HepG2 (cell line): ENCODE data around the gene IRF3. TPM values are rescaled to one million over a fixed set of nuclear protein-coding genes. Genes with fewer than 3 reads are reported as not detected.

Source experiments
- ATF7 ChIP-seq, 2 experiments: fragments of 450-650 bp in 1 of 2; sonication (generic) in 1 of 2; formaldehyde crosslinking in 1 of 2; IDR thresholded peaks; 2 replicates each; pipeline versions ENCODE4 v1.4.0 to v1.6.1; 2016 to 2020; ENCODE audit warnings: antibody characterized with exemption in 1 of 2, mild to moderate bottlenecking in 1 of 2, missing genetic modification reagents in 1 of 2
- DRAP1 ChIP-seq: IDR thresholded peaks from 2 replicates; pipeline ENCODE4 v1.6.1; 2016; ENCODE audit warnings: missing genetic modification reagents, missing compliant biosample characterization
- DZIP1 ChIP-seq: sonication (generic); formaldehyde crosslinking; IDR thresholded peaks from 2 replicates; pipeline ENCODE4 v1.5.0; 2020; ENCODE audit warnings: mild to moderate bottlenecking, missing genetic modification reagents
- EZH2 ChIP-seq: conservative IDR thresholded peaks from 2 replicates; pipeline ENCODE4 v1.6.1; 2012; ENCODE audit warnings: mild to moderate bottlenecking, low read depth, low read length, moderate library complexity
- HCFC1 ChIP-seq: fragments of 150-350 bp; IDR thresholded peaks from 2 replicates; pipeline ENCODE4 v1.6.1; 2014; ENCODE audit warnings: low read depth, low read length
- HDAC1 ChIP-seq: sonication (generic); formaldehyde crosslinking; IDR thresholded peaks from 2 replicates; pipeline ENCODE4 v1.5.1; 2020; ENCODE audit warnings: mild to moderate bottlenecking, missing genetic modification reagents
- HOXA5 ChIP-seq: sonication (generic); formaldehyde crosslinking; IDR thresholded peaks from 2 replicates; pipeline ENCODE4 v1.4.0; 2020; ENCODE audit warnings: missing genetic modification reagents
- MED13 ChIP-seq: sonication (generic); formaldehyde crosslinking; IDR thresholded peaks from 2 replicates; pipeline ENCODE4 v1.5.0; 2020; ENCODE audit warnings: missing genetic modification reagents
- NCOR1 ChIP-seq: fragments of 200-600 bp; sonication (generic); IDR thresholded peaks from 2 replicates; pipeline ENCODE4 v1.7.0; 2017; ENCODE audit warnings: antibody characterized with exemption, low read length, borderline replicate concordance
- NFIC ChIP-seq: IDR thresholded peaks from 2 replicates; pipeline ENCODE4 v1.6.1; 2012; ENCODE audit warnings: mild to moderate bottlenecking, low read length, inconsistent platforms
- NFYB ChIP-seq: sonication (generic); formaldehyde crosslinking; IDR thresholded peaks from 2 replicates; pipeline ENCODE4 v1.4.0; 2020; ENCODE audit warnings: missing genetic modification reagents
- POGZ ChIP-seq: sonication (generic); formaldehyde crosslinking; IDR thresholded peaks from 2 replicates; pipeline ENCODE4 v1.4.0; 2020; ENCODE audit warnings: mild to moderate bottlenecking, missing genetic modification reagents
- RELA ChIP-seq: sonication (generic); formaldehyde crosslinking; IDR thresholded peaks from 2 replicates; pipeline ENCODE4 v1.4.0; 2020; ENCODE audit warnings: missing genetic modification reagents
- REPIN1 ChIP-seq: sonication (generic); formaldehyde crosslinking; IDR thresholded peaks from 2 replicates; pipeline ENCODE4 v1.8.0; 2022; ENCODE audit warnings: missing genetic modification reagents, low read depth, mild to moderate bottlenecking, borderline replicate concordance
- SCMH1 ChIP-seq: sonication (generic); formaldehyde crosslinking; IDR thresholded peaks from 2 replicates; pipeline ENCODE4 v1.9.0; 2021; ENCODE audit warnings: missing genetic modification reagents, mild to moderate bottlenecking, borderline replicate concordance
- SIN3A ChIP-seq: IDR thresholded peaks from 2 replicates; pipeline ENCODE4 v1.6.1; 2011; ENCODE audit warnings: low read depth, mild to moderate bottlenecking, control low read depth, low read length, borderline replicate concordance
- SMAD3 ChIP-seq: sonication (generic); formaldehyde crosslinking; IDR thresholded peaks from 2 replicates; pipeline ENCODE4 v1.4.0; 2020; ENCODE audit warnings: missing genetic modification reagents
- SP1 ChIP-seq, 2 experiments: fragments of 450-650 bp in 1 of 2; sonication (generic) in 1 of 2; formaldehyde crosslinking in 1 of 2; IDR thresholded peaks; 2 replicates each; pipeline versions ENCODE4 v1.4.0 to v1.6.1; 2016 to 2020; ENCODE audit warnings: missing genetic modification reagents in 1 of 2
- TBX3 ChIP-seq: fragments of 450-650 bp; IDR thresholded peaks from 2 replicates; pipeline ENCODE4 v1.6.1; 2017; ENCODE audit warnings: antibody characterized with exemption, mild to moderate bottlenecking, inconsistent platforms, borderline replicate concordance
- ZMYM3 ChIP-seq: sonication (generic); formaldehyde crosslinking; IDR thresholded peaks from 2 replicates; pipeline ENCODE4 v1.5.1; 2020; ENCODE audit warnings: mild to moderate bottlenecking, missing genetic modification reagents
- ZNF3 ChIP-seq: IDR thresholded peaks from 2 replicates; pipeline ENCODE4 v1.7.0; 2017; ENCODE audit warnings: inconsistent platforms
- ZNF317 ChIP-seq: sonication (generic); formaldehyde crosslinking; IDR thresholded peaks from 2 replicates; pipeline ENCODE4 v1.5.0; 2020; ENCODE audit warnings: mild to moderate bottlenecking, missing genetic modification reagents
- ZNF431 ChIP-seq: sonication (generic); formaldehyde crosslinking; IDR thresholded peaks from 2 replicates; pipeline ENCODE4 v1.9.0; 2022; ENCODE audit warnings: missing genetic modification reagents, low read depth, mild to moderate bottlenecking, borderline replicate concordance
- ZNF552 ChIP-seq: sonication (generic); formaldehyde crosslinking; IDR thresholded peaks from 2 replicates; pipeline ENCODE4 v1.9.0; 2022; ENCODE audit warnings: missing genetic modification reagents, mild to moderate bottlenecking, borderline replicate concordance
- ZNF556 ChIP-seq: sonication (generic); formaldehyde crosslinking; IDR thresholded peaks from 2 replicates; pipeline ENCODE4 v1.4.0; 2020; ENCODE audit warnings: mild to moderate bottlenecking, missing genetic modification reagents, borderline replicate concordance
- ZSCAN21 ChIP-seq: sonication (generic); formaldehyde crosslinking; IDR thresholded peaks from 2 replicates; pipeline ENCODE4 v1.8.0; 2022; ENCODE audit warnings: mild to moderate bottlenecking, missing genetic modification reagents, moderate library complexity, borderline replicate concordance
- polyA plus RNA-seq, 8 experiments: library from polyadenylated mRNA; depleted of rRNA in 3 of 8; stranded (reverse) in 7 of 8; unstranded in 1 of 8; fragments of >200 nt; fragmentation: Illumina TruSeq in 4 of 8; extraction: Trizol in 4 of 8; gene quantifications; 2 replicates each; pipeline versions ENCODE4 v1.2.1 to v1.2.3, GENCODE V29; 2011 to 2016; ENCODE audit warnings: low read depth in 4 of 8, missing spikeins in 1 of 8, mixed read lengths in 1 of 8; ENCODE audit not compliant: insufficient read depth in 1 of 8
- total RNA-seq, 5 experiments: library from RNA; depleted of rRNA; stranded (reverse); fragments of >200 nt; fragmentation: Illumina TruSeq; extraction: Trizol; gene quantifications; 2 replicates each; pipeline ENCODE4 v1.2.3, GENCODE V29; 2016; ENCODE audit warnings: low read depth in 1 of 5

IRF3 gene
- total and polyA plus RNA-seq, 2 of the 13 experiments (the other 11 are each of a cell fraction or from before 2014, with no cell fraction given), result 61.9 to 65.5 TPM

- TF ChIP-seq ZNF552 (CRISPR knock-in tag) (0 out of 2 replicates have a peak, but pooled peaks have one; percentile 40), REPIN1 (0 out of 2 replicates have a peak, but pooled peaks have one; percentile 56), SCMH1 (CRISPR knock-in tag) (no peak), RELA (CRISPR knock-in tag) (no peak), NCOR1 (no peak), EZH2 (no peak), SMAD3 (no peak; the same call in 1 of the 2 replicates), HDAC1 (CRISPR knock-in tag) (peak; percentile 51), NFYB (CRISPR knock-in tag) (peak; percentile 72), MED13 (no peak), SP1 (IDR thresholded peaks at IDR 0.05) (no peak), SP1 (CRISPR knock-in tag; IDR thresholded peaks at IDR 0.05) (peak; percentile 100), DZIP1 (no peak), ZMYM3 (CRISPR knock-in tag) (no peak), ZSCAN21 (CRISPR knock-in tag) (no peak), ZNF3 (CRISPR knock-in tag) (no peak), ZNF556 (CRISPR knock-in tag) (no peak; the same call in 1 of the 2 replicates), NFIC (no peak), SIN3A (peak; percentile 56; the same call in 1 of the 2 replicates), HOXA5 (CRISPR knock-in tag) (peak; percentile 65), ATF7 (IDR thresholded peaks at IDR 0.05) (peak; percentile 88), ATF7 (CRISPR knock-in tag; IDR thresholded peaks at IDR 0.05) (peak; percentile 30; the same call in 1 of the 2 replicates), DRAP1 (CRISPR knock-in tag) (peak; percentile 65), ZNF317 (CRISPR knock-in tag) (peak; percentile 47; the same call in 1 of the 2 replicates), ZNF431 (CRISPR knock-in tag) (no peak), TBX3 (peak; percentile 62; the same call in 1 of the 2 replicates), HCFC1 (peak; percentile 96), POGZ (CRISPR knock-in tag) (peak; percentile 53)
These were observed 23.8 kb downstream of the IRF3 start, which contains the start of gene SCAF1 (continued) for GRCh38 chr19:49641688-49642491.
